OCI-LY1 (cell line): ENCODE measurements around the gene DDX17.

Experiments
- H2AFZ ChIP-seq: fragments of 200-600 bp; sonication (generic), shearing (Covaris generic); 2 replicates; pipeline ENCODE4 v1.6.0; 2014; ENCODE audit warnings: antibody characterized with exemption, mild to moderate bottlenecking, low read length
- H3F3A ChIP-seq: fragments of 200-600 bp; sonication (generic), shearing (Covaris generic); 2 replicates; pipeline ENCODE4 v1.6.0; 2014; ENCODE audit warnings: mild to moderate bottlenecking, antibody characterized with exemption, low read length, moderate library complexity; ENCODE audit not compliant: insufficient read depth
- H3K27ac ChIP-seq: fragments of 200-600 bp; sonication (generic); 2 replicates; pipeline ENCODE4 v1.5.1; 2014; ENCODE audit warnings: low read length, mixed run types, mild to moderate bottlenecking, low read depth; ENCODE audit not compliant: poor library complexity, severe bottlenecking
- H3K27me3 ChIP-seq: fragments of 200-600 bp; sonication (generic); 2 replicates; pipeline ENCODE4 v1.6.0; 2014; ENCODE audit warnings: antibody characterized with exemption, mild to moderate bottlenecking, low read length, moderate library complexity; ENCODE audit not compliant: insufficient read depth
- H3K36me3 ChIP-seq: fragments of 200-600 bp; sonication (generic); 2 replicates; pipeline ENCODE4 v1.6.1; 2014; ENCODE audit warnings: mild to moderate bottlenecking, antibody characterized with exemption, low read length, moderate library complexity, mixed read lengths; ENCODE audit not compliant: insufficient read depth
- H3K4me1 ChIP-seq: fragments of 200-600 bp; sonication (generic); 2 replicates; pipeline ENCODE4 v1.5.1; 2014; ENCODE audit warnings: mild to moderate bottlenecking, low read length, moderate library complexity; ENCODE audit not compliant: insufficient read depth, severe bottlenecking
- H3K4me2 ChIP-seq: fragments of 200-600 bp; sonication (generic), shearing (Covaris generic); 2 replicates; pipeline ENCODE4 v1.6.1; 2014; ENCODE audit warnings: low read length
- H3K4me3 ChIP-seq: fragments of 200-600 bp; sonication (generic); 2 replicates; pipeline ENCODE4 v1.5.1; 2014; ENCODE audit warnings: low read length, low read depth, mild to moderate bottlenecking, mixed read lengths; ENCODE audit not compliant: poor library complexity, severe bottlenecking
- H3K79me2 ChIP-seq: fragments of 200-600 bp; shearing (Covaris generic); 2 replicates; pipeline ENCODE4 v1.6.1; 2016; ENCODE audit warnings: mixed run types, low read length, mixed read lengths; ENCODE audit not compliant: insufficient read depth
- H3K9ac ChIP-seq: fragments of 200-600 bp; sonication (generic), shearing (Covaris generic); 2 replicates; pipeline ENCODE4 v1.6.1; 2014; ENCODE audit warnings: mild to moderate bottlenecking, low read length, mixed read lengths
- H3K9me2 ChIP-seq: fragments of 200-600 bp; sonication (generic), shearing (Covaris generic); 2 replicates; pipeline ENCODE4 v1.6.1; 2014; ENCODE audit warnings: low read depth, mild to moderate bottlenecking, low read length, mixed read lengths
- H3K9me3 ChIP-seq: fragments of 200-600 bp; shearing (Covaris generic); 2 replicates; pipeline ENCODE4 v1.6.1; 2014; ENCODE audit warnings: low read length, mixed read lengths
- H4K20me1 ChIP-seq: fragments of 200-600 bp; sonication (generic), shearing (Covaris generic); 2 replicates; pipeline ENCODE4 v1.6.0; 2016; ENCODE audit warnings: mild to moderate bottlenecking, low read length; ENCODE audit not compliant: insufficient read depth
- EZH2 ChIP-seq: fragments of 200-600 bp; sonication (generic), shearing (Covaris generic); IDR thresholded peaks from 2 replicates; pipeline ENCODE4 v1.8.0; 2017; ENCODE audit warnings: borderline replicate concordance, mixed run types, mild to moderate bottlenecking, antibody characterized with exemption, low read length, moderate library complexity, mixed read lengths
- TF ChIP-seq, protein P1 (sequence below): fragments of 200-600 bp; sonication (generic), shearing (Covaris generic); IDR thresholded peaks from 2 replicates; pipeline ENCODE4 v1.5.1; 2017; ENCODE audit warnings: mild to moderate bottlenecking, antibody characterized with exemption, low read length, moderate library complexity, mixed read lengths

Gene DDX17

DNA sequence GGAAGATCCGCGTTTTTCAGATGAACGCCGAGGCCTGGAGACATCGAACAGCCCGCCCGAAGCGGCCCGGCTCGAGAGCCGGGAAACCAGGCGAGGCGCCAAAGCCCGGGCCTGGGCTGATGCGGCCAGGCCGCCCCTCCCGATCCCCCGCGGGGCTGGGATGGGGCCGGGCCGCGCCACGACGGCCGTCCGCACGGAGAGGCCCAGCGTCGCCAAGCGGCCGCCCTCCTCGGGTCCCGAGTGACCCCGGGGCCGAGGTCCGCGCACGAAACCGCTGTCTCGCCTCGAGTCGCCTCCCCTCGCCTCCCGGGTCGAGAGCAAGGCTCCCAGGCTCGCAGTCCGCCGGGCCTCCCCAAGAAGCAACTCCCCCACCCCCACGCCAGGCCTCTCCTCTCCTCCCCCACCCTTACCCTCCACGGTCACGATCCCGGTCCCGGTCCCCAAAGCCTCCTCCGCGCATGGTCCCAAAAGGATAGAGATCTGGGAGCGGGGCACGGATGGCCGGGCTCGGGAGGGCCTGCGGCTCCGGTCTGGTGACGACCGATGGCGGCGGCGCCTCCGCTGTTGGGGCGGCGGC lies 482 bp downstream of the DDX17 start:
- H3K4me3 ChIP-seq: peak overlapping the region; percentile 96
- peaks cover 36% of the 10 kb centered on the region for H3K4me1 ChIP-seq
- H4K20me1 ChIP-seq: peaks cover 12% of the 10 kb centered on the region; the same call in 1 of the 2 replicates
- peak overlapping the region; percentile 99 for H3K9ac ChIP-seq
- peaks cover 47% of the 10 kb centered on the region for H3K36me3 ChIP-seq
- peak overlapping the region; percentile 99 for H3K4me2 ChIP-seq
- H3K79me2 ChIP-seq: peaks cover 48% of the 10 kb centered on the region
- H3K27me3 ChIP-seq: no peaks in the 10 kb centered on the region
- no peak overlapping the region for H2AFZ ChIP-seq
- no peaks in the 10 kb centered on the region for H3K9me2 ChIP-seq
- no peaks in the 10 kb centered on the region for H3F3A ChIP-seq
- peak overlapping the region; percentile 91 for H3K27ac ChIP-seq
- no peaks in the 10 kb centered on the region for H3K9me3 ChIP-seq
- TF ChIP-seq, protein P1, sequence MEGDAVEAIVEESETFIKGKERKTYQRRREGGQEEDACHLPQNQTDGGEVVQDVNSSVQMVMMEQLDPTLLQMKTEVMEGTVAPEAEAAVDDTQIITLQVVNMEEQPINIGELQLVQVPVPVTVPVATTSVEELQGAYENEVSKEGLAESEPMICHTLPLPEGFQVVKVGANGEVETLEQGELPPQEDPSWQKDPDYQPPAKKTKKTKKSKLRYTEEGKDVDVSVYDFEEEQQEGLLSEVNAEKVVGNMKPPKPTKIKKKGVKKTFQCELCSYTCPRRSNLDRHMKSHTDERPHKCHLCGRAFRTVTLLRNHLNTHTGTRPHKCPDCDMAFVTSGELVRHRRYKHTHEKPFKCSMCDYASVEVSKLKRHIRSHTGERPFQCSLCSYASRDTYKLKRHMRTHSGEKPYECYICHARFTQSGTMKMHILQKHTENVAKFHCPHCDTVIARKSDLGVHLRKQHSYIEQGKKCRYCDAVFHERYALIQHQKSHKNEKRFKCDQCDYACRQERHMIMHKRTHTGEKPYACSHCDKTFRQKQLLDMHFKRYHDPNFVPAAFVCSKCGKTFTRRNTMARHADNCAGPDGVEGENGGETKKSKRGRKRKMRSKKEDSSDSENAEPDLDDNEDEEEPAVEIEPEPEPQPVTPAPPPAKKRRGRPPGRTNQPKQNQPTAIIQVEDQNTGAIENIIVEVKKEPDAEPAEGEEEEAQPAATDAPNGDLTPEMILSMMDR: no peak
- no peak for TF ChIP-seq EZH2

DNA sequence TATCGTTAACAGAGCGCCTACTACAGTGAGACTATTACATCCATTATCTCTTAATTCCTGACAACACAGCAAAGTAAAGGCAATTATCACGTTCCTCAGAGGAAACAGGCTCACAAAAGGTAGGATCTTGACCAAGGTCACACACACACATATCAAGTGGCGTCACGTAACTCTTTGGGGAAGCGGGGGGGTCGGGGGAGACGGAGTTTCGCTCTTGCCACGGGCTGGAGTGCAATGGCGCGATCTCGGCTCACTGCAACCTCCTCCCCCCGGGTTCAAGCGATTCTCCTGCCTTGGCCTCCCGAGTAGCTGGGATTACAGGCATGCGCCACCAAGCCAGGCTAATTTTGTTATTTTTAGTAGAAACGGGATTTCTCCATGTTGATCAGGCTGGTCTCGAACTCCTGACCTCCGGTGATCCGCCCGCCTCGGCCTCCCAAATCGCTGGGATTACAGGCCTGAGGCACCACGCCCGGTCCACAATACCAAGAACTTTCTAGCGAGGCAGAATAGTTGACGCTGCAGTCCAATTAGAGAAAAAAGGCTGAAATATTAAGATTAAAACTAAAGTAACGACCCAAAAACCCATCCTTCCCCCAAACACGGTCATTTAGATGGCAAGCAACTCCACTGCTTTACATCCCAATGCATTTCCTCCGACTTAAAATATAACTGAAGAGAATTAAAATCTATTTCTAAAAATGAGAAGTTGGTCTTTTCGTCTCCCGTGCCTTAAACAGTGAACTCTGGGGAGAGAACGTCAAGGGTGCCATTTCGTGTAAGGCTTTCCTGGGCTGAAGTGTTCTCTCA lies 1.2 kb downstream of the DDX17 start:
- Histone ChIP-seq H3K27me3 (no peaks in the 10 kb centered on the region), H3K9me3 (no peaks in the 10 kb centered on the region), H3F3A (no peaks in the 10 kb centered on the region), H3K27ac (peak overlapping the region; percentile 91), H3K36me3 (peaks cover 54% of the 10 kb centered on the region), H3K9me2 (no peaks in the 10 kb centered on the region), H3K9ac (peak overlapping the region; percentile 99), H3K4me3 (peak overlapping the region; percentile 96), H4K20me1 (peaks cover 12% of the 10 kb centered on the region; the same call in 1 of the 2 replicates), H3K4me2 (peak overlapping the region; percentile 99), H3K4me1 (peaks cover 36% of the 10 kb centered on the region), H2AFZ (no peak overlapping the region), H3K79me2 (peaks cover 48% of the 10 kb centered on the region)
- no peak for TF ChIP-seq EZH2
- TF ChIP-seq, protein P1: peak; percentile 13; the same call in 1 of the 2 replicates

DNA sequence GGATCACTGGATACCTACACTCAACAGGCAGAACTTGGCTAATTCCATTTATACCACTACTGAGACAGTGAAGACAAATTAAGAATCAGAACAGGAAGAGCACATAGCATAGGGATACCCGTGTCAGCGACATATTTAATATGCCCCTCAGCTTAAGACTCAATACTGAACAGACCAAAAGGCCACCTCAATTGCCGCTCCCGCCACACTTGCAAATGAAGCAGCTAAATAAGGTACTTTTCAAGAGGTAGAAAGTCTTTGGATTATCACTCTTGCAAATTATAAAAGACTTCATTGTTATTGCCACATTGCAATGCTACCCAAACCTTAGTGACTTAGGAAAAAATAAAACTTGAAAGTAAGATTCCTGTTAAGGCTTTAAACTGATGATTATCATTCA lies 3.1 kb downstream of the DDX17 start:
- H3K9me2 ChIP-seq: no peaks in the 10 kb centered on the region
- no peaks in the 10 kb centered on the region for H3K27me3 ChIP-seq
- peak overlapping the region; percentile 99; the same call in 1 of the 2 replicates for H3K9ac ChIP-seq
- peaks cover 74% of the 10 kb centered on the region for H3K36me3 ChIP-seq
- H3F3A ChIP-seq: no peaks in the 10 kb centered on the region
- peak overlapping the region; percentile 99 for H3K4me2 ChIP-seq
- H4K20me1 ChIP-seq: peaks cover 12% of the 10 kb centered on the region; the same call in 1 of the 2 replicates
- no peak overlapping the region for H2AFZ ChIP-seq
- no peaks in the 10 kb centered on the region for H3K9me3 ChIP-seq
- H3K4me1 ChIP-seq: peaks cover 31% of the 10 kb centered on the region
- H3K79me2 ChIP-seq: peaks cover 48% of the 10 kb centered on the region
- no peak overlapping the region for H3K27ac ChIP-seq
- peak overlapping the region; percentile 96 for H3K4me3 ChIP-seq
- TF ChIP-seq, protein P1: no peak
- TF ChIP-seq EZH2: no peak
